ENCODE data around the gene CBX3.

GRCh38 chr7:26188206-26188956 is 13.2 kb upstream of the CBX3 start:
- TF ChIP-seq CTCF (conservative IDR thresholded peaks at IDR 0.05 in 1 of 2, IDR thresholded peaks at IDR 0.05 in 1 of 2; ENCODE audit: low read depth in 1 of 2, low read length in 2 of 2) (no peak), EZH2 (IDR thresholded peaks at IDR 0.05; ENCODE audit: low read length, missing control alignments) (no peak)

Data from fibroblast of lung (primary cell).